ENCODE results near the gene SETBP1. TPM values are rescaled to one million over a fixed set of nuclear protein-coding genes. Genes with fewer than 3 reads are reported as not detected.

The SETBP1 gene
- polyA plus RNA-seq, 1 experiment: 2.9 TPM

GRCh38 chr18:44801781-44802180 lies 121.1 kb downstream of the SETBP1 start:
- TF ChIP-seq CTCF (IDR thresholded peaks at IDR 0.05; ENCODE audit: insufficient read depth, low read depth, low read length): no peak
- POLR2A ChIA-PET: no interaction called here
- no peaks in the 10 kb centered on the region for H3K36me3 ChIP-seq (ENCODE audit: control insufficient read depth, insufficient read depth, low read length)
- no peak for DNase-seq (ENCODE audit: low read depth)
- CTCF ChIA-PET: interaction anchor here (0.6 to 2.3 kb wide), 3 partner anchors 20 to 395 kb away, joined by 3 to 4 read pairs (median 3); no protein-coding TSS in a partner anchor
- H3K27me3 ChIP-seq (ENCODE audit: control insufficient read depth, insufficient read depth, low read length): no peaks in the 10 kb centered on the region; the same call in 1 of the 2 replicates
- no peak overlapping the region for H3K4me3 ChIP-seq (ENCODE audit: low read depth, low read length)

GRCh38 chr18:44802508-44802907 lies 121.8 kb downstream of the SETBP1 start:
- Histone ChIP-seq H3K4me3 (ENCODE audit: low read depth, low read length) (no peak overlapping the region), H3K36me3 (ENCODE audit: control insufficient read depth, insufficient read depth, low read length) (no peaks in the 10 kb centered on the region), H3K27me3 (ENCODE audit: control insufficient read depth, insufficient read depth, low read length) (no peaks in the 10 kb centered on the region; the same call in 1 of the 2 replicates)
- POLR2A ChIA-PET: no interaction called here
- TF ChIP-seq CTCF (IDR thresholded peaks at IDR 0.05; ENCODE audit: insufficient read depth, low read depth, low read length): no peak
- CTCF ChIA-PET: interaction anchor here (0.7 to 2.3 kb wide), 2 partner anchors 20 to 21 kb away, joined by 3 to 4 read pairs; no protein-coding TSS in a partner anchor
- no peak for DNase-seq (ENCODE audit: low read depth)

- no peak for DNase-seq (ENCODE audit: low read depth)
- no peak for TF ChIP-seq CTCF (IDR thresholded peaks at IDR 0.05; ENCODE audit: insufficient read depth, low read depth, low read length)
- H3K36me3 ChIP-seq (ENCODE audit: control insufficient read depth, insufficient read depth, low read length): no peaks in the 10 kb centered on the region
- POLR2A ChIA-PET: no interaction called here
- no peaks in the 10 kb centered on the region; the same call in 1 of the 2 replicates for H3K27me3 ChIP-seq (ENCODE audit: control insufficient read depth, insufficient read depth, low read length)
- no peak overlapping the region for H3K4me3 ChIP-seq (ENCODE audit: low read depth, low read length)
- CTCF ChIA-PET: interaction anchor here (0.7 to 2.3 kb wide), 3 partner anchors 9 to 21 kb away, joined by 3 to 4 read pairs (median 3); no protein-coding TSS in a partner anchor
These were observed 122.4 kb downstream of the SETBP1 start for GRCh38 chr18:44803019-44803650.

GRCh38 chr18:44804033-44804432 lies 123.3 kb downstream of the SETBP1 start:
- CTCF ChIA-PET: interaction anchor here (1.2 kb wide), 1 partner anchor 10 kb away, joined by 3 read pairs; no protein-coding TSS in a partner anchor
- Histone ChIP-seq H3K27me3 (ENCODE audit: control insufficient read depth, insufficient read depth, low read length) (no peaks in the 10 kb centered on the region; the same call in 1 of the 2 replicates), H3K36me3 (ENCODE audit: control insufficient read depth, insufficient read depth, low read length) (no peaks in the 10 kb centered on the region), H3K4me3 (ENCODE audit: low read depth, low read length) (no peak overlapping the region)
- no peak for DNase-seq (ENCODE audit: low read depth)
- no peak for TF ChIP-seq CTCF (IDR thresholded peaks at IDR 0.05; ENCODE audit: insufficient read depth, low read depth, low read length)
- POLR2A ChIA-PET: no interaction called here

- no peak for DNase-seq (ENCODE audit: low read depth)
- no peaks in the 10 kb centered on the region; the same call in 1 of the 2 replicates for H3K27me3 ChIP-seq (ENCODE audit: control insufficient read depth, insufficient read depth, low read length)
- POLR2A ChIA-PET: no interaction called here
- H3K36me3 ChIP-seq (ENCODE audit: control insufficient read depth, insufficient read depth, low read length): no peaks in the 10 kb centered on the region
- no peak for TF ChIP-seq CTCF (IDR thresholded peaks at IDR 0.05; ENCODE audit: insufficient read depth, low read depth, low read length)
- no peak overlapping the region for H3K4me3 ChIP-seq (ENCODE audit: low read depth, low read length)
- CTCF ChIA-PET: no interaction called here
These were observed 124.5 kb downstream of the SETBP1 start for GRCh38 chr18:44805176-44805575.

All from BJ (cell line).